ENCODE results near the gene MBD3L4. TPM values are rescaled to one million over a fixed set of nuclear protein-coding genes. Genes with fewer than 3 reads are reported as not detected.
A peak's percentile ranks its signal among the peaks of the same experiment; 100 is the strongest.
"Not testable (repeated sequence)": the region's sequence is repeated elsewhere in the genome, so short reads cannot be mapped to it uniquely, and the experiment has no call there.

MBD3L4 gene
- total RNA-seq, 1 experiment from 2014 or later, result not detected

- not testable (repeated sequence) for DNase-seq (ENCODE audit: low spot score)
Observed at GRCh38 chr19:7049021-7049420, 9.0 kb upstream of the MBD3L4 start, which contains the start of gene MBD3L2. Gene MBD3L2 (plus strand): TSS chr19:7049321. CDS start chr19:7049374, 53 bp downstream.

- not testable (repeated sequence) for DNase-seq (ENCODE audit: low spot score)
Observed at GRCh38 chr19:7041563-7041962, 1.6 kb upstream of the MBD3L4 start.

- not testable (repeated sequence) for DNase-seq (ENCODE audit: low spot score)
Observed at GRCh38 chr19:7030278-7030677, 9.7 kb downstream of the MBD3L4 start, which contains the start of gene MBD3L5. Gene MBD3L5 (plus strand): TSS chr19:7030578. CDS start chr19:7030612, 34 bp downstream.

DNA sequence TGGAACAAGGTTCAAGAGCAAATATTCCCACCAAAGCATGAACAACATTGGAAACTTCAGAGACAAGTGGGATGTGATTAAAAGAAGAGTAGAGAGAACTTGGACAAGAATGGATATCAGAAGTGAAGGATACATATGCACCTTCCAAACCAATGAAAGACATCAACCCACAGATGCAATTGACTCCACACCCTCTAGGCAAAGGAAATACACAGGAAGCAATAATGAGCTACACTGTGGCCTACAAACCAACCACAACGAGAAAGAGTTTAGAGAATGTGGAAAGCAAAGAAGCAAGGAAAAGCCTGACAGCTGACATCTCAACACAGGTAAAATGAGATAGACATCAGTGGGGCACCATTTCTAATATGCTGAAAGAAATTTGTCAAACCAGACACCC is 11.2 kb downstream of the MBD3L4 start:
- not testable (repeated sequence) for DNase-seq (ENCODE audit: low spot score)

DNA sequence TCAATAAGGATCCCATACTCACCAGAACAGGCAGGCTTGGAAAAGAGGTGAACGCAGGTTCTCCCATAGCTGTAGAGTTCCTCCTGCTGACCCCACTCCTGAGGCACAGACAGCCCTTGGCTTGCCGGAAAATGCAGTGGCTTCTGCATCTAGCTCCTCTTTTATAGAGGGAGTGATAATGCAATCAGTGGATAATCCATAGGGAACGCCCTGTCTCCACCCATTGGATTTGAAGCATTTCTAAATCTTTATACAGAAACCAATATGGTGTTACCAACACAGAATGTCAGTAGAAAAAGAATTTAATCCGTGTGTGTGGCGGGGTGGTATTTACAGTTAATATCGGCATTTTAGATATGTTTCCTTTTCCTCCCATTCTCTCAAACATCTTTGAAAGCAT is 18.6 kb downstream of the MBD3L4 start, which contains the start of gene MBD3L2B:
Gene MBD3L2B, minus strand, starts transcription at position 101 of the 400 bp plus-strand sequence. Its CDS starts 34 bp downstream, at position 67.
- DNase-seq (ENCODE audit: low spot score), result not testable (repeated sequence)

- no peak for DNase-seq (ENCODE audit: low spot score)
Observed at GRCh38 chr19:7018828-7019227, 21.2 kb downstream of the MBD3L4 start.

DNA sequence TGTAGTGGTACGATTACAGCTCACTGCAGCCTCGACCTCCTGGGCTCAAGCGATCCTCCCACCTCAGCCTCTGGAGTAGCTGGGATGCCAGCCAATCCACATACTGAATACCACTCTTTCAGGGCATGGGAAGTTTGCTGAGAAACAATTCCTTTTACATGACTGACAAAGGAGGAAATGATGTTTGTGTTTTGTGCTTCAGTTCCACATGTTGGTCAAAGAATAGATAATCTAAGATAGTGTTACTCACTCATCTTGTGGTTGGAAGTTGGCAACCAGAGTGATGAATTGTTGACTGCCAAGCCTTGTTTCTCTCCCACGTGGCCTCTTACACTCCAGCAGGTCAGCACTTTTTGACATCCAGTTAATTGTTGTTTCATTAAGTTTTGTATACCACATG is 26.3 kb downstream of the MBD3L4 start:
- DNase-seq (ENCODE audit: low spot score), result peak; percentile 95

GRCh38 chr19:7010722-7011593 is 29.0 kb downstream of the MBD3L4 start:
- DNase-seq (ENCODE audit: low spot score), result no peak

DNA sequence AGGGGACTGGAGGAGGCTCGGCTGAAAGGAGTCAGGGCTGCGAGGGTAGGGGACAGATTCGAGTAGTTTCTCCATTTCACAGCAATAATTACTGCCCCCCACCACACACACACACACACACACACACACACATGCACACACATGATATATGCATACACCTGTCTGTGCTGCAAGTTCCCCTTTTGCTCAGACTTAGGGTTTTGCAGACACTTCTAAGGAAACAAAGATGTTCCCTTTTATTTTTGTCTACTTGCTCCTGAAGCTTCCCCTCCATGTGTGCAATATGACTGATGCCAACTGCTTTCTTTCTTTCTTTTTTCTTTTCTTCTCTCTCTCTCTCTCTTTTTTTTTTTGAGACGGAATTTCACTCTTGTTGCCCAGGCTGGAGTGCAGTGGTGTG is 32.1 kb downstream of the MBD3L4 start:
- DNase-seq (ENCODE audit: low spot score), result no peak

- no peak for DNase-seq (ENCODE audit: low spot score)
Observed at GRCh38 chr19:7006135-7006704, 33.8 kb downstream of the MBD3L4 start.

DNA sequence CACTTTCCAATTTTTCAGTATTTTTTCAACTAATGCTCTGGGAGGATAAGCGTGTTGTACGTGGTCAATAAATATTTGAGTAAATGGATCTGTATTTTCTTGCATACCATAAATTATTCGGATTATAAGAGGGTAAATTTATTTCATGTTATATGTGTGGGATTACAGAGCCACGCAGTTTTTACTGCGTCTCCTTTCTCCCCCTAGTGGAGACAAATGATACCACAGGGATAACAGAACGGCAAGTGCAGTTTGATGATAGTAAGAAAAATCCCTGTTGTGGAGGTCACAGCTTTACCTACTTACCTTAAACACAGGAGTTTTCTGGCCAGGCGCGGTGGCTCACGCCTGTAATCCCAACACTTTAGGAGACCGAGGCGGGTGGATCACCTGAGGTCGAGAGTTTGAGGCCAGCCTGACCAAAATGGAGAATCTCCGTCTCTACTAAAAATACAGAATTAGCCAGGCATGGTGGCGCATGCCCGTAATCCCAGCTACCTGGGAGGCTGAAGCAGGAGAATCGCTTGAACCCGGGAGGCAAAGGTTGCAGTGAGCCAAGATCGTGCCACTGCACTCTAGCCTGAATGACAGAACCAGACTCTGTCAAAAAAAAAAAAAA is 35.6 kb downstream of the MBD3L4 start:
- DNase-seq (ENCODE audit: low spot score), result peak; percentile 21

- DNase-seq (ENCODE audit: low spot score), result no peak
Observed at GRCh38 chr19:7000816-7001215, 39.2 kb downstream of the MBD3L4 start.

GRCh38 chr19:7000333-7000732 is 39.6 kb downstream of the MBD3L4 start:
- no peak for DNase-seq (ENCODE audit: low spot score)

DNA sequence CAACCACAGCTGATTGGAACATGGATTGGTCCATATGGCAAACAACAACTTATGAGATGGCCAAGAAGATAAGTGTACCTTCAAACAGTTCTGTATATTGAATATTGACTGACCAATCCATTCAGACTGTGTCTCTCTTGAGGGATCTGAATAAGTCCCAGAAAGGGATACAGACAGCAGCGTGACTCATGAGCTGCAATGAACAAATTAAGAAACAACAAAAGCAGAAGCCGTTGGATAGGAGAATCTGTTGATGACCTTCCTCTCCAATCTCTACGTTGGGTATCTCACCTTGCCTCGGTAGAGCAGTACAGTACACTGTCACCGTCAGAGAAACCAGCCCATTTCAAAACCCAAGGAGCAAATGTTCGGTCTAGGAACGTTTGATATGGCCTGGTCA is 40.0 kb downstream of the MBD3L4 start:
- DNase-seq (ENCODE audit: low spot score), result no peak

GRCh38 chr19:6997679-6998445 is 42.1 kb downstream of the MBD3L4 start:
- DNase-seq (ENCODE audit: low spot score), result peak; percentile 62

- DNase-seq (ENCODE audit: low spot score), result no peak
Observed at GRCh38 chr19:6996810-6997209, 43.2 kb downstream of the MBD3L4 start.

GRCh38 chr19:6995054-6995453 is 44.9 kb downstream of the MBD3L4 start:
- DNase-seq (ENCODE audit: low spot score), result no peak

GRCh38 chr19:6988257-6988656 is 51.7 kb downstream of the MBD3L4 start:
- no peak for DNase-seq (ENCODE audit: low spot score)

DNA sequence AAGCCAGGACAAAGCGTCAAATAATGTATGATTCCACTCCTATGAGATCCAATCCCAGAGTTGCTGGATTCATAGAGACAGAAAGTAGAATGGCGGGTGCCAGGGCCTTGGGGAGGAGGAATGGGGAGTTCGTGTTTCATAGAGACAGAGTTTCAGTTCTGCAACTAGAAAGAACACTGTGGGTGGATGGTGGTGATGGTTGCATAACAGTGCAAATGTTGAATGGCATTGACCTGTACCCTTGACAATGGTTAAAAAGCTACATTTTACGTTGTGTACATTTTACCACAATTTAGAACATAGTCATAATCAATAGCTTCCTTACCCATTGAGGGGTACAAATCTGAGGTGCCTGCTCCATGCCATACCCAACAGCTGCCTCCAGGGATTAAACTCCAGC is 52.1 kb downstream of the MBD3L4 start:
- DNase-seq (ENCODE audit: low spot score), result no peak
